Neural cell (in vitro differentiated cells): ENCODE measurements around the gene PRKCZ. TPM values are rescaled to one million over a fixed set of nuclear protein-coding genes. Genes with fewer than 3 reads are reported as not detected.

ENCODE experiments used
- H2AFZ ChIP-seq: fragments of 200-600, 300-800 bp; sonication (generic), shearing (Covaris generic); 2 replicates; pipeline ENCODE4 v1.6.0; 2014; ENCODE audit warnings: low read depth, mild to moderate bottlenecking, antibody characterized with exemption, low read length, moderate library complexity
- H3F3A ChIP-seq: fragments of 200-600 bp; shearing (Covaris generic); 2 replicates; pipeline ENCODE4 v1.6.1; 2016; ENCODE audit warnings: mild to moderate bottlenecking, moderate library complexity, mixed read lengths, antibody characterized with exemption, low read length; ENCODE audit not compliant: insufficient read depth, poor library complexity, severe bottlenecking
- H3K27ac ChIP-seq: fragments of 200-600, 300-800 bp; sonication (generic), shearing (Covaris generic); 2 replicates; pipeline ENCODE4 v1.5.1; 2014; ENCODE audit warnings: mild to moderate bottlenecking, low read length, moderate library complexity
- H3K27me3 ChIP-seq: fragments of 300-800, 200-600 bp; sonication (generic), shearing (Covaris generic); 2 replicates; pipeline ENCODE4 v1.6.0; 2014; ENCODE audit warnings: mild to moderate bottlenecking, low read depth, low read length, moderate library complexity; ENCODE audit not compliant: insufficient read depth
- H3K36me3 ChIP-seq: fragments of 300-800, 200-600 bp; sonication (generic), shearing (Covaris generic); 2 replicates; pipeline ENCODE4 v1.5.1; 2014; ENCODE audit warnings: mild to moderate bottlenecking, antibody characterized with exemption, low read length, moderate library complexity; ENCODE audit not compliant: insufficient read depth
- H3K4me2 ChIP-seq: fragments of 300-800, 200-600 bp; sonication (generic), shearing (Covaris generic); 2 replicates; pipeline ENCODE4 v1.6.0; 2014; ENCODE audit warnings: mild to moderate bottlenecking, low read length
- H3K4me3 ChIP-seq: fragments of 300-800, 200-600 bp; sonication (generic), shearing (Covaris generic); 2 replicates; pipeline ENCODE4 v1.5.1; 2014; ENCODE audit warnings: mild to moderate bottlenecking, low read length, moderate library complexity
- H3K79me2 ChIP-seq: fragments of 200-600 bp; shearing (Covaris generic); replicated peaks from 2 replicates; pipeline ENCODE4 v1.6.0; 2014; ENCODE audit warnings: mild to moderate bottlenecking, low read length, moderate library complexity; ENCODE audit not compliant: insufficient read depth
- H3K9ac ChIP-seq: fragments of 300-800, 200-600 bp; sonication (generic), shearing (Covaris generic); 2 replicates; pipeline ENCODE4 v1.6.1; 2016; ENCODE audit warnings: mild to moderate bottlenecking, low read length, mixed read lengths
- H3K9me2 ChIP-seq: fragments of 200-600 bp; shearing (Covaris generic); 2 replicates; pipeline ENCODE4 v1.6.1; 2016; ENCODE audit warnings: mild to moderate bottlenecking, low read length, mixed read lengths; ENCODE audit not compliant: insufficient read depth
- H3K9me3 ChIP-seq: fragments of 200-600, 300-800 bp; sonication (generic), shearing (Covaris generic); 2 replicates; pipeline ENCODE4 v1.6.1; 2016; ENCODE audit warnings: mild to moderate bottlenecking, mixed run types, low read length, moderate library complexity, mixed read lengths
- H4K20me1 ChIP-seq: fragments of 200-600 bp; shearing (Covaris generic); 2 replicates; pipeline ENCODE4 v1.6.1; 2016; ENCODE audit warnings: mild to moderate bottlenecking, mixed run types; ENCODE audit not compliant: insufficient read depth
- CTCF ChIP-seq: fragments of 450-650 bp; IDR thresholded peaks from 2 replicates; pipeline ENCODE4 v1.5.1; 2014; ENCODE audit warnings: antibody characterized with exemption, mild to moderate bottlenecking, moderate library complexity; ENCODE audit not compliant: poor library complexity, severe bottlenecking
- EP300 ChIP-seq: fragments of 450-650 bp; conservative IDR thresholded peaks from 2 replicates; pipeline ENCODE4 v1.6.1; 2014; ENCODE audit warnings: antibody characterized with exemption, mild to moderate bottlenecking, moderate library complexity; ENCODE audit not compliant: poor library complexity, severe bottlenecking
- EZH2 ChIP-seq: fragments of 200-600, 300-800 bp; shearing (Covaris generic), sonication (generic); IDR thresholded peaks from 2 replicates; pipeline ENCODE4 v1.6.1; 2014; ENCODE audit warnings: antibody characterized with exemption, low read length, borderline replicate concordance, mild to moderate bottlenecking; ENCODE audit not compliant: insufficient read depth, poor library complexity, severe bottlenecking
- MXI1 ChIP-seq: fragments of 450-650 bp; conservative IDR thresholded peaks from 2 replicates; pipeline ENCODE4 v1.6.1; 2014; ENCODE audit warnings: antibody characterized with exemption, mild to moderate bottlenecking; ENCODE audit not compliant: poor library complexity, severe bottlenecking
- POLR2AphosphoS5 ChIP-seq: IDR thresholded peaks from 2 replicates; pipeline ENCODE4 v1.6.1; 2012
- RAD21 ChIP-seq: fragments of 450-650 bp; conservative IDR thresholded peaks from 2 replicates; pipeline ENCODE4 v1.6.1; 2014; ENCODE audit warnings: antibody characterized with exemption, mild to moderate bottlenecking, moderate library complexity
- REST ChIP-seq: IDR thresholded peaks from 2 replicates; pipeline ENCODE4 v1.6.1; 2012; ENCODE audit warnings: borderline replicate concordance
- SMC3 ChIP-seq: fragments of 450-650 bp; conservative IDR thresholded peaks from 2 replicates; pipeline ENCODE4 v1.6.1; 2014; ENCODE audit warnings: antibody characterized with exemption, mild to moderate bottlenecking, moderate library complexity; ENCODE audit not compliant: poor library complexity
- TAF1 ChIP-seq: IDR thresholded peaks from 2 replicates; pipeline ENCODE4 v1.6.1; 2012; ENCODE audit warnings: low read depth
- polyA plus RNA-seq: library from polyadenylated mRNA; depleted of rRNA; stranded (reverse); fragments of >200 nt; gene quantifications from 2 replicates; pipeline ENCODE4 v1.2.3, GENCODE V29; 2014

The PRKCZ gene
- polyA plus RNA-seq, 1 donor from 2014 or later: 54.9 TPM

DNA sequence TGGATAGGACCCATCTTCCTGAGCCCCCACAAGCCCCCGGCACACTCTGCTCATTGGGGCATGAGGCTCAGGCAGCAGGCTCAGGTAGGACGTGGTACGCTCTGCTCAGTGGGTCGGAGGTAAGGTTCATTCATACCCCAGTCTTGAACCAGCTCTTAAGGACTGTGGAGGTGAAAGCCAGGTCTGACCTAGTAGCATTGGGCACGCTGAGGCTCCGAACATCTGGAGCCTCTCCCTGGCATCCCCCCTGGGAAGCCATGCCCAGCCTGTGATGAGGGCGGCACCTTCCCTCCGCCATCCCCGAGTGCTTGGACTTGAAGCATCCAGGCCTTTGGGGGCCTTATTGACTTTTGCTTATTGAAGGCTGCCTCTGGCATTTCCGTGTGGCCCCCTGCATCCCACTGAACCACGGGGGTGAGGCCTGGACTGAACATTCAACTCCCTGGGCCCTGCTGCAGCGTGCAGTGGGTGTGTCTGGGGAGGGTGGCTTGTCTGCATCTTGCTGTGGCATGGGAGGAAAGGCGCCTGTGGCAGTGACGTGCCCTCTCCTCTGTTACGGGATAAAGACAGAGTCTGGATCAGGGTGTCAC is 94.4 kb downstream of the PRKCZ start:
- no peaks in the 10 kb centered on the region for H4K20me1 ChIP-seq
- no peaks in the 10 kb centered on the region for H3K9me3 ChIP-seq
- TF ChIP-seq RAD21 (no peak), POLR2AphosphoS5 (no peak), CTCF (no peak), TAF1 (no peak), EP300 (no peak)
- H3K27me3 ChIP-seq: no peaks in the 10 kb centered on the region
- no peaks in the 10 kb centered on the region for H3K79me2 ChIP-seq
- no peak overlapping the region for H3K27ac ChIP-seq
- no peaks in the 10 kb centered on the region for H3F3A ChIP-seq
- no peak overlapping the region for H3K4me2 ChIP-seq
- H2AFZ ChIP-seq: no peak overlapping the region
- no peaks in the 10 kb centered on the region for H3K36me3 ChIP-seq
- H3K9ac ChIP-seq: no peak overlapping the region
- H3K4me3 ChIP-seq: no peak overlapping the region
- H3K9me2 ChIP-seq: no peaks in the 10 kb centered on the region

GRCh38 chr1:2145946-2146835 is 96.0 kb downstream of the PRKCZ start:
- Histone ChIP-seq H3K4me3 (no peak overlapping the region), H4K20me1 (no peaks in the 10 kb centered on the region), H3K36me3 (no peaks in the 10 kb centered on the region), H3K4me2 (no peak overlapping the region), H3K9ac (no peak overlapping the region), H3F3A (no peaks in the 10 kb centered on the region), H3K9me2 (no peaks in the 10 kb centered on the region), H3K79me2 (no peaks in the 10 kb centered on the region), H3K27me3 (no peaks in the 10 kb centered on the region), H3K27ac (no peak overlapping the region), H2AFZ (no peak overlapping the region), H3K9me3 (no peaks in the 10 kb centered on the region)
- no peak for TF ChIP-seq RAD21
- TF ChIP-seq TAF1: no peak
- TF ChIP-seq EP300: no peak
- no peak for TF ChIP-seq MXI1
- TF ChIP-seq POLR2AphosphoS5: no peak
- no peak for TF ChIP-seq SMC3
- no peak for TF ChIP-seq REST
- no peak for TF ChIP-seq CTCF
- TF ChIP-seq EZH2: no peak
